Activated CD4-positive, alpha-beta T cell treated with anti-CD3 and anti-CD28 coated beads, Interleukin-2, amount 10 ng/mL, durations not matched to agents 7 days and 5 days (primary cell): ENCODE results near the gene NISCH. TPM values are rescaled to one million over a fixed set of nuclear protein-coding genes. Genes with fewer than 3 reads are reported as not detected.

ENCODE experiments used
- CTCF ChIA-PET: fragments of 350-600 bp; sonication (Branson Sonifier 250); formaldehyde crosslinking; loops from one replicate; lab custom pipeline; 2021; ENCODE audit warnings: antibody characterized with exemption; lab: Charles Lee
- POLR2A ChIA-PET: fragments of 350-600 bp; sonication (Branson Sonifier 250); formaldehyde crosslinking; loops from one replicate; lab custom pipeline; 2021; ENCODE audit warnings: antibody characterized with exemption; lab: Charles Lee
- DNase-seq: peaks from one replicate; pipeline ENCODE4 v3.0.0-alpha.2; 2020
- H3K27ac Mint-ChIP-seq: one replicate; pipeline ENCODE4 v1.8.0; 2021; ENCODE audit warnings: mild to moderate bottlenecking, moderate library complexity, mixed read lengths
- H3K27me3 Mint-ChIP-seq: one replicate; pipeline ENCODE4 v1.8.0; 2021; ENCODE audit warnings: mixed read lengths
- H3K36me3 Mint-ChIP-seq: one replicate; pipeline ENCODE4 v1.8.0; 2021; ENCODE audit warnings: low read depth, mixed read lengths
- H3K4me1 Mint-ChIP-seq: one replicate; pipeline ENCODE4 v1.8.0; 2021; ENCODE audit warnings: mixed read lengths
- H3K4me3 Mint-ChIP-seq: one replicate; pipeline ENCODE4 v1.8.0; 2021; ENCODE audit warnings: mild to moderate bottlenecking, moderate library complexity, mixed read lengths
- H3K9me3 Mint-ChIP-seq: one replicate; pipeline ENCODE4 v1.8.0; 2021; ENCODE audit warnings: mixed read lengths
- total RNA-seq, 2 experiments: library from RNA; stranded (reverse); gene quantifications; one replicate each; pipeline ENCODE4 v1.2.3, GENCODE V29; 2021

Gene NISCH
- total RNA-seq, 2 experiments from 2014 or later, result 94.5 TPM

DNA sequence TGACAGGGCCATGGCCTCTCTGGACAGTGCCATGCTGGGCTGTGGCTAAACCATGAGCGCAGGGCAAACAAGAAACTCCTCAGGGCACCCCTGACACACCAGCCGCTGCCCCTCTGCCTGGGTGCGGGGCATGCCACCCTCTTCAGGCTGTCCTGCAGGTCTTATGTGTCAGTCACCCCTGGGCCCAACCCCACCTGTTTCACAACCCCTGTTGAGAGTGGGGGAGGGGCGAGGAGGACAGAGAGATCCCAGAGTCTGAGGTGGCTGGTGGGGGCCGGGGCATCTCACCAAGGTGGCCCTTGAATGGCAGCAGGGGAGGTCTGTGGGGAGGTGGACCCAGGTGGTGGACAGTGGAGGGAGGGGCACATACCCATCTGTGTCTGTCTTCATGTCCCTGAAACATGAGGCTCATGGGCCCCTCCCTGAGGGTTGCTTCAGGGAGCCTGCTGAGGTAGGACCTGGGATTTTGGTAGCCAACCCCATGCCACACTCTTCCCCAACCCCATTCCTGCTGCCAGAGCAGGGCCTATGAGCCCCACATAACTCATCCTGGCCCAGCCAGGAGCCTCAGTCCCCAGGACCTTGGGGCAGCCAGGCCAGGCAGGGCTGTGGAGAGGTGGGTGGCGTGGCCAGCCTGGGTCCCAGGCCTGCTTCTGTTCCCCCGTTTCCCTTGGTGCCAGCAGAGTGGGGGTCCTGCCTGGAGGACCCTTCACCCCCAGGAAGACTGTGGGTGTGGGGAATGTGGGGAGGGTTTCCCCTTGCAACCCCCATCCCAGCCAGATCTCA is 38.0 kb downstream of the NISCH start:
- no peaks in the 10 kb centered on the region for H3K9me3 Mint-ChIP-seq
- no peaks in the 10 kb centered on the region for H3K4me1 Mint-ChIP-seq
- ChIA-PET CTCF (no interaction called here), POLR2A (no interaction called here)
- DNase-seq, result no peak
- peaks cover 3% of the 10 kb centered on the region for H3K36me3 Mint-ChIP-seq
- H3K27me3 Mint-ChIP-seq, result no peaks in the 10 kb centered on the region
- no peak overlapping the region for H3K27ac Mint-ChIP-seq
- H3K4me3 Mint-ChIP-seq, result no peak overlapping the region

DNA sequence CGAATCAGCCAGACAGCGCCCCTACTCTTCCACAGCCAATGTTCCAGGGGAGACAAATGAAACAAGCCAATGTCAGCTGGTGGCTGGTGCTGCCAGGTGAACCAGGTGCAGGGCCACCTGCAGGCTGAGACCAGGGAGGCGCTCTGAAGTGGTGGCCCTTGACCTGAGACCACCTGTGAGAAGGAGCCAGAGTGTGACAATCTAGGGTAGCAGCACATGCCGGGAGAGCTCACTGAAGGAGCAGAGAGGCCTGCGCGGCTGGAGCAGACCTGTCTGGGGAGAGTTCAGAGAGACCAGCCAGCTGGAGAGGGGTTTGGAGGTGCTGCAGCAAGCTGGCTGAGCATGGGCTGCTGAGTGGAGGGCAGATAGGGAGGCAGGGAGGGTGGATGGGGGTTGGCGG is 39.0 kb downstream of the NISCH start:
- no peaks in the 10 kb centered on the region for H3K27me3 Mint-ChIP-seq
- H3K9me3 Mint-ChIP-seq, result no peaks in the 10 kb centered on the region
- H3K4me3 Mint-ChIP-seq, result no peak overlapping the region
- ChIA-PET CTCF (interaction anchor here (1.6 kb wide), 1 partner anchor 23 kb away, joined by 6 read pairs; no protein-coding TSS in a partner anchor), POLR2A (no interaction called here)
- H3K4me1 Mint-ChIP-seq, result peaks cover 1% of the 10 kb centered on the region
- H3K36me3 Mint-ChIP-seq, result no peaks in the 10 kb centered on the region
- peak overlapping the region; percentile 54 for H3K27ac Mint-ChIP-seq
- no peak for DNase-seq

DNA sequence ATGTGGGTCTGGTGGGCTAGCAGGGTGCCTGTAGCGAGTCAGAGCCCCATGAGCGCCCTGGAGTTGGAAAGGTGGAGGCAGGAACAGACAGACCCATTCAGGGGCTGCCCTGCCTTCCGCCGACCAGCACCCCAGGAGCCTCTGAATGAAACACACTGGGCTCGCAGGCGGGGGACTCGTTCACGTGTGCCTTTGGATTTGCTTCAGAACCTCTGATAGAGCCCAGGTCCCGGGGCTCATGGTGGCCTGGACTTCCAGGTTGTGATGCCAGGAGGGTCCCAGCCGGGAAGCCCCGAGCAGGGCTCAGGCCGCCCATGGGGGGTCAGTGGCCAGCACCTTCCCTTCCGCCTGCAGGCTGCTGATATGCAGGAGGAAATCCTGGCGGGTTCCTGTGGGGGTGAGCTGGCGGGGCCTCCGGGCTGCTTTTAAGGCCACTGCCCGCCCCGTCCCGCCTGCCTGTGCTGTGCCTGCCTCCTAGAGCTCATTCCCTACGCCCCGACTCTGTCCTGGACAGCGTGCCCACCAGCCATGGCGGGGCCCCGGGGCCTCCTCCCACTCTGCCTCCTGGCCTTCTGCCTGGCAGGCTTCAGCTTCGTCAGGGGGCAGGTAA is 39.6 kb downstream of the NISCH start, which contains the start of gene STAB1:
STAB1 (plus strand) TSS at position 453 of the 610 bp plus-strand sequence; CDS start at position 529, 76 bp downstream.
- H3K4me1 Mint-ChIP-seq, result peaks cover 1% of the 10 kb centered on the region
- H3K27ac Mint-ChIP-seq, result peak within 1 kb of the TSS; percentile 54
- ChIA-PET CTCF (interaction anchor here (1.6 kb wide), 1 partner anchor 24 kb away, joined by 6 read pairs; no protein-coding TSS in a partner anchor), POLR2A (no interaction called here)
- H3K27me3 Mint-ChIP-seq, result no peaks in the 10 kb centered on the region
- H3K4me3 Mint-ChIP-seq, result no peak within 1 kb of the TSS
- DNase-seq, result no peak
- H3K36me3 Mint-ChIP-seq, result no peaks in the 10 kb centered on the region
- H3K9me3 Mint-ChIP-seq, result no peaks in the 10 kb centered on the region

DNA sequence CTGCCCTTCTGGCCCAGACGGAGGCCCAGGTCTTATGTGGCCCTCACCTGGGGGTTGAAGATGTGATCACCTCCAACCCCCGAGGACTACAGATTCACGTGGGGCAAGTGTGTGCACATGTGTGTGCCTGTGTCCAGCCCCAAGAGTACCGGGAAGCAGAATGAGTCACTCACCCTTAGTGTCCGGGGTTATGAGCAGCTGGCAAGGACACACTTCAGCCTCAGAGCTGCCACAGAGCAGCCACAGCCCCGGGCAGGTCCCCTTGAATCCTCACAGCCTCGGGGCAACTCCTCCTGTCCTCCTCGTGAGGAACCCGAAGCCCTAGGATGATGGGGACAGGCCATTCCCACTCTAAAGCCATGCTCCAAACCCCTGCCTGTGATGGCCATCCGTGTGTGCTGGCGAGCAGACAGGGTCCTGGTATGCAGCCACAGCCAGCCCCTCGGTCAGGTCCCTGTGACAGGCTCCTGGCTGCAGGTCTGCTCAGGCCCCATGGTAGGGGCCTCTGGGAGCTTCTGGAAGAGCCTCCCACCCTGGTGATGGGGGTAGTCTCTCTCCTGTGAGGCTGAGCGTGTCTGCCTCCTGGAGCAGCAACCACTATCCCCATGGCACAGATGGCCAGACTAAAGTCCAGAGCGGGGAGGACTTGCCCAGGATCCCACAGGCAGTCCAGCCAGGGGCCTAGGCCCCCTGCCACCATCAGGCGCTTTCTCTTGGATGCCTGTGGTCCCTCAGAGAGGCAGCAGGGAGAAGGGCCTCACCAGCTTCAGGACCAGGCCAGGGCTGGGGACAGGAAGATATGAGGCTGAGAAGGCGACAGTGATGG is 40.6 kb downstream of the NISCH start:
- POLR2A ChIA-PET, result no interaction called here
- H3K36me3 Mint-ChIP-seq, result no peaks in the 10 kb centered on the region
- H3K27me3 Mint-ChIP-seq, result no peaks in the 10 kb centered on the region
- H3K4me3 Mint-ChIP-seq, result no peak overlapping the region
- no peaks in the 10 kb centered on the region for H3K9me3 Mint-ChIP-seq
- no peak for DNase-seq
- H3K27ac Mint-ChIP-seq, result no peak overlapping the region
- CTCF ChIA-PET, result interaction anchor here (0.6 to 1.6 kb wide), 2 partner anchors 25 to 289 kb away, joined by 3 to 6 read pairs; no protein-coding TSS in a partner anchor
- peaks cover 1% of the 10 kb centered on the region for H3K4me1 Mint-ChIP-seq

DNA sequence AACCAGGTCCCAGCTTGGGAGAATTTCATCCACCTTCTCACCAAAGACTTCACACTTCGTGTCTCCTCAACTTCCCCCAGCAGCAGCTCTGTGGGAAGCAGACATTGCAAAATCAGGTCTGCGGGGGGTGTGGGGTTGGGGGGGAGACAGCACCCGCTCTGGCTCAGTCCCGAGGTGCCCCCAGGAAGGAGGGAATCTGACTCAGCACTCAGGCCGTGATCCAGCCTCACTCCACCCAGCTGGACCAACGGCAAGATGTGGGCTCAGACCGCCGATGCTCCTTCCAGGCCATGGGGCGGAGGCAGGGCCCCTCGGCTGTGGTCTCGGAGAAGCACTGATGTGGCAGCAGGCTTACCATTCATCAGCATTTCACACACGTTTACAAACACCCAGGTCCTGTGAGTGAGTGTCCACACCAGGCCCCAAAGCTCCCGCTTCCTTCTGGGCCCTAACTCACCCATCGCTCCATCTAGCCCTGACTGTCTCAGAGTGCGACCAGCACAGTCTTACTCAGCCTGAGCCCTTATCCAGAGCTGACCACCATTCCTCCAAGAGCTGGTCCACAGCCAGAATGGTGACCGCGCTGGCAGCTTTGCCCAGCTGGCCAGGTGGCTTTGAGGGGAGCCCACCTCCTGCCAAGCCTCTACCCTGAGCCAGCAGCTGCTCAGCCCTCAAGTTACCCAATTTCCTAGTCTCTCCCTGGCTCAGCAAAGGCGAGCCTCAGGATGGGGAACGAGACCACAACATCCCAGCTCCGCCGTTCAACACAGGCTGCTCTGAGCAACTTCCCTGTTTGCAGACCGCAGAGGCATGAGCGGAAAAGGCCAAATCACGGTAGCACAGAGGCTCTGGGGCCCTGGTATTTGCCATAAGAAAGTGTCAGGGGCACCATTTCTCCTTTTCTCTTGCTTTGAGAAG is 43.0 kb downstream of the NISCH start:
- ChIA-PET CTCF (interaction anchor here (0.6 kb wide), 1 partner anchor 14 kb away, joined by 3 read pairs; no protein-coding TSS in a partner anchor), POLR2A (no interaction called here)
- Mint-ChIP-seq H3K4me3 (no peak overlapping the region), H3K4me1 (peaks cover 1% of the 10 kb centered on the region), H3K27me3 (no peaks in the 10 kb centered on the region), H3K9me3 (no peaks in the 10 kb centered on the region), H3K36me3 (no peaks in the 10 kb centered on the region), H3K27ac (no peak overlapping the region)
- no peak for DNase-seq

DNA sequence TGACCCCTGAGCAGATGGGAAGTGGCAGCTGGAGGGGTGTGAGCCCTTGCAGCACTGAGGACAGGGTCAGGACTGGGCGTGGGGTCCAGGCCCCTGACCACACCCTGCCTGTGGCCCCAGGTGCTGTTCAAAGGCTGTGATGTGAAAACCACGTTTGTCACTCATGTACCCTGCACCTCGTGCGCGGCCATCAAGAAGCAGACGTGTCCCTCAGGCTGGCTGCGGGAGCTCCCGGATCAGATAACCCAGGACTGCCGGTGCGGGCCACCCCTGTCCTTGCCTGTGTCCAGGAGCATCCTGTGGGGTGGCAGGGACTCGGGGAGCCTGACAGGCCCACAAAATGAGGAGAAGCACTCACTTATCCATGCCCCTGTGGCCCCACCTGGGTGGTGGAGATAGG is 45.6 kb downstream of the NISCH start:
- no peaks in the 10 kb centered on the region for H3K9me3 Mint-ChIP-seq
- no peak overlapping the region for H3K4me3 Mint-ChIP-seq
- H3K36me3 Mint-ChIP-seq, result no peaks in the 10 kb centered on the region
- no peaks in the 10 kb centered on the region for H3K27me3 Mint-ChIP-seq
- H3K27ac Mint-ChIP-seq, result no peak overlapping the region
- H3K4me1 Mint-ChIP-seq, result peaks cover 1% of the 10 kb centered on the region
- DNase-seq, result no peak
- CTCF ChIA-PET, result no interaction called here
- POLR2A ChIA-PET, result no interaction called here

DNA sequence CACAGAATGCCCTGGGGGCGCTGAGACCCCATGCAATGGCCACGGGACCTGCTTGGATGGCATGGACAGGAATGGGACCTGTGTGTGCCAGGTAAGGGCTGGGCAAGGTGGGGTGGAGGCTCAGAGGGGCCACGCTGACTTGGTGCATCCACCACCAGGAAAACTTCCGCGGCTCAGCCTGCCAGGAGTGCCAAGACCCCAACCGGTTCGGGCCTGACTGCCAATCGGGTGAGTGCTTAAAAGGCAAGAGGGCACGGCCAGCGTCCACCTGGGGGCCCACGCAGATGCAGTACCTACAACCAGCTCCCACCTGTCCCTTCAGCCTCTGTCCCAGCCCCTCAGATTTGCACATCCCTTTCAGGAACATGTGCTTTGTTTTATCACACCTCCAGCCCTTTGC is 46.6 kb downstream of the NISCH start:
- Mint-ChIP-seq H3K27me3 (no peaks in the 10 kb centered on the region), H3K36me3 (no peaks in the 10 kb centered on the region), H3K4me1 (peaks cover 1% of the 10 kb centered on the region), H3K9me3 (no peaks in the 10 kb centered on the region), H3K27ac (no peak overlapping the region), H3K4me3 (no peak overlapping the region)
- ChIA-PET CTCF (interaction anchor here (1.0 kb wide), 1 partner anchor 9 kb away, joined by 3 read pairs; no protein-coding TSS in a partner anchor), POLR2A (no interaction called here)
- DNase-seq, result no peak

DNA sequence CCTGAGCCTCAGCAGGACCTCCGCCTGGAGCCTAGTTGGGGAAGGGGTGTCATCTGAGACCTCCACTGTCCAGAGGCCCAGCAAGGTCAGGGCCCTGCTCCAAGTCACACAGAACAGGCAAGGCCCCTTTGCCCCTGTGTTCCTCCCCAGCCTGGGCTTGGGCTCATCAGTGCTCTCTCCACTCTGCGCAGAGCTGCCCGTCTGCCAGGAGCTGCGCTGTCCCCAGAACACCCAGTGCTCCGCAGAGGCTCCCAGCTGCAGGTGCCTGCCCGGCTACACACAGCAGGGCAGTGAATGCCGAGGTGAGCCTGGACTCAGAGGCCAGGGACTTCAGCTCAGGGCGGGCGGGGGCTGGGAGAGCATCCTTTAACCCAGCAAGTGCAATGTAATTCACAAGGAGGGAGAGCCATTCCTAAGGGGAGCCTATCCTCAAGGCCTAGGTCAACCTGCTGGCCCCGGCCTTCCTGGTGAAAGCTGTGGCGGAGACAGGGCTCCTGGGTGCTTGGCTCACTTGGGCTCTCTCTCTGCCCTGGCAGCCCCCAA is 47.5 kb downstream of the NISCH start:
- Mint-ChIP-seq H3K9me3 (no peaks in the 10 kb centered on the region), H3K27me3 (no peaks in the 10 kb centered on the region), H3K4me3 (no peak overlapping the region), H3K4me1 (peaks cover 1% of the 10 kb centered on the region), H3K27ac (no peak overlapping the region), H3K36me3 (no peaks in the 10 kb centered on the region)
- POLR2A ChIA-PET, result no interaction called here
- CTCF ChIA-PET, result no interaction called here
- DNase-seq, result no peak

DNA sequence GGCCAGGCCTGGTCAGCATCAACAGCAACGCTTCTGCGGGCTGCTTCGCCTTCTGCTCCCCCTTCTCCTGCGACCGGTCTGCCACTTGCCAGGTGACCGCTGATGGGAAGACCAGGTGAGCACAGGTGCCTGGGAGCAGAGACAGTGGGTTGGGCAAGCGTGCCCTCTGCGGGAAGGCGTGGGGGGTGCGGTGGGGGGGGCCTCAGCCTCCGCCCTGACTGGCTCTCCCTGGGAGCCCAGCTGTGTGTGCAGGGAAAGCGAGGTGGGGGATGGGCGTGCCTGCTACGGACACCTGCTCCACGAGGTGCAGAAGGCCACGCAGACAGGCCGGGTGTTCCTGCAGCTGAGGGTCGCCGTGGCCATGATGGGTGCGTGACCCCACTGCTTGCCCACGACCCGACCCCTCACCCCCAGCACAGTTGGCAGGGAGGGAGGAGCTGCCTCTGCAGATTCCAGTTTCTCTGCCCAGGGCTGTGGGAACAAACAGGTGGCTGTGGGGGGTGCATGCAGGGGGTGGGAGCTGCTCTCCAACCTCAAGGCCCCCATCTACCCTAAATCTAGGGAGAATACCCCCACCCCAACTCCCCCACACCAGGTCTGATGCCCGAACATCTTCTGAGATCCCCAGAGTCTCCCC is 48.5 kb downstream of the NISCH start:
- POLR2A ChIA-PET, result no interaction called here
- no peak for DNase-seq
- H3K36me3 Mint-ChIP-seq, result no peaks in the 10 kb centered on the region
- no peak overlapping the region for H3K27ac Mint-ChIP-seq
- no peak overlapping the region for H3K4me3 Mint-ChIP-seq
- CTCF ChIA-PET, result interaction anchor here (0.6 to 1.0 kb wide), 2 partner anchors 44 to 189 kb away, joined by 3 read pairs; no protein-coding TSS in a partner anchor
- no peaks in the 10 kb centered on the region for H3K4me1 Mint-ChIP-seq
- no peaks in the 10 kb centered on the region for H3K27me3 Mint-ChIP-seq
- H3K9me3 Mint-ChIP-seq, result no peaks in the 10 kb centered on the region

DNA sequence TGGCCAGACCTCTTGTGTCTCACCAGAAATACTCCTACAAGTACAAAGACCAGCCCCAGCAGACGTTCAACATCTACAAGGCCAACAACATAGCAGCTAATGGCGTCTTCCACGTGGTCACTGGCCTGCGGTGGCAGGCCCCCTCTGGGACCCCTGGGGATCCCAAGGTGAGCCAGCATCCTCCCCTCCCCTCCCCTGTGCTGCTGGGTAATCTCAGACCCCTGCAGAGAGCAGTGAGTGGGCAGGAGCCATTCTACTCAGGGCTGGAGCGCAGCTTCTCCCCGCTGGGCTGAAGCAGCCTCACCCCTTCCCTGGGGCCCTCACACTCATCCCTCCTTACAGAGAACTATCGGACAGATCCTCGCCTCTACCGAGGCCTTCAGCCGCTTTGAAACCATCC is 49.6 kb downstream of the NISCH start:
- ChIA-PET CTCF (interaction anchor here (1.0 kb wide), 1 partner anchor 45 kb away, joined by 3 read pairs; no protein-coding TSS in a partner anchor), POLR2A (no interaction called here)
- no peak for DNase-seq
- Mint-ChIP-seq H3K27me3 (no peaks in the 10 kb centered on the region), H3K4me3 (no peak overlapping the region), H3K27ac (no peak overlapping the region), H3K36me3 (no peaks in the 10 kb centered on the region), H3K9me3 (no peaks in the 10 kb centered on the region), H3K4me1 (no peaks in the 10 kb centered on the region)

DNA sequence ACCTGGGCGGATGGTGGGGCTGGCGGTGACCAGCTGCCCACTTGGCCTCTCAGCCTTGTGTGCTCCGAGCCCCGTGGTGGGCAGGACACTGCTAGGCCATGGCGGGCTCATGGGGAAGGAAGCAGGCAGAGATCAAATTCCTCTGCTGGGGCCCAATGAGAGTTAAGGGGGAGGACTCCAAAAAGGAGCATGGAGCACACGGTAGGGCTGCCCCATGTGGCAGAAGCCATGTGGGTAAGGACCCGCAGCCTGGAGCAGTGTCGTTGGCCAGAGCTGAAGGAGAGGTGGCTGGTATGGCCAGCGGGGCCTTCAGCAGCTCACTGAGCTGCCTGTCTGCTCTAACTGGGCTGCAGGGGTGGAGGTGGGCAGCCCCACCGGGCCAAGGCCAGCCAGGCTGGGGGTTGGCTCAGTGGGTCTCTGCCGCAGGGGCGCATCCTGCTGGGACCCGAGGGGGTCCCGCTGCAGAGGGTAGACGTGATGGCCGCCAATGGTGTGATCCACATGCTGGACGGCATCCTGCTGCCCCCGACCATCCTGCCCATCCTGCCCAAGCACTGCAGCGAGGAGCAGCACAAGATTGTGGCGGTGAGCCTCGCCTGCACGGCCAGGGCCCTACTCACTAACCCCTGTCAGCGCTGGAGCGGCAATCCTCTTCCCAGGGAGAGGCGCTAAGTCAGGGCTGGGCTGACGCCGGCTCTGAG is 51.0 kb downstream of the NISCH start:
- H3K9me3 Mint-ChIP-seq, result no peaks in the 10 kb centered on the region
- no peaks in the 10 kb centered on the region for H3K4me1 Mint-ChIP-seq
- H3K4me3 Mint-ChIP-seq, result no peak overlapping the region
- POLR2A ChIA-PET, result no interaction called here
- H3K27ac Mint-ChIP-seq, result no peak overlapping the region
- CTCF ChIA-PET, result no interaction called here
- DNase-seq, result no peak
- no peaks in the 10 kb centered on the region for H3K27me3 Mint-ChIP-seq
- no peaks in the 10 kb centered on the region for H3K36me3 Mint-ChIP-seq
